NCI-H1417 (cell line): ENCODE data around the gene SBF2.
"Not testable (repeated sequence)": the region's sequence is repeated elsewhere in the genome, so short reads cannot be mapped to it uniquely, and the experiment has no call there.

Experiments used
- DNase-seq, 3 experiments: peaks; one replicate each; lab custom pipeline; 2025; lab: John Stamatoyannopoulos, UW

The SBF2 gene

DNA sequence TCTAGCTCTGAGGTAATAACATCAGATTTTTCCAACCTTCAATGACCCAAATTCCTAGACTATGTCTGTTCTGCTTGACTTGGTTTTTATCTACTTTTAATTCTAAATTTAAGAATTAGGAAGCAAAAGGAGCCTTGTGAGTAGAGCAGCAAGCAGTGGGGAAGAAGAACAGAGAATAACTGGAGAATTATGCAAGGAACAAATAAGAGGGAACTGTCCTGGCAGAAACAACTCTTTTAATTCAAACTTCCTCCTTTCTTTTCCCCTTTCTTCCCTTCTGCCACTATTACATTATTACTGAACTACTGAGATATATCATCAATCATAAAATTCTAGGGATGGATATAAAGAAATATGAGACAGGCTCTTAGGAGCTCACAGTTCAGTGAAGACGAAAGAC, 276.1 kb downstream of the SBF2 start:
- DNase-seq: no peak

DNA sequence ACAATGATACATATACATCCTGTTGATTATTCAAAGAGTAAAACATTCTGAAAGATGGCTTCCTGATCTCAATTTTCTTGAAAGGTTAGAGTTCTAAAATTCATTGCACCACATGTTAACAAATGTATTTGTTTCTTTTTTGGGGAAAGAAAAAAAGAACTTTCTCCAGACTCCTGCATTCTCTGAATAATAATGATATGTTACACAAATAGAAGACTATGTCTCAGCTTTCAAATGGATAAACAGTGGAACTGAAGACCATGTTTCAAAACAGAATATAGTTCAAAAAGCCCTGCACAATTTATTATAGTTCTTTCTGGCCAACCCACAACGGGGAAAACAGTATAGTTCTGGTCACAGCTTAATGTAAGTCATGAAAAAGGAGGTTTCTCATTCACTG, 277.0 kb downstream of the SBF2 start:
- DNase-seq: no peak

- no peak for DNase-seq
Observed at GRCh38 chr11:10012068-10012467, 282.0 kb downstream of the SBF2 start.

DNA sequence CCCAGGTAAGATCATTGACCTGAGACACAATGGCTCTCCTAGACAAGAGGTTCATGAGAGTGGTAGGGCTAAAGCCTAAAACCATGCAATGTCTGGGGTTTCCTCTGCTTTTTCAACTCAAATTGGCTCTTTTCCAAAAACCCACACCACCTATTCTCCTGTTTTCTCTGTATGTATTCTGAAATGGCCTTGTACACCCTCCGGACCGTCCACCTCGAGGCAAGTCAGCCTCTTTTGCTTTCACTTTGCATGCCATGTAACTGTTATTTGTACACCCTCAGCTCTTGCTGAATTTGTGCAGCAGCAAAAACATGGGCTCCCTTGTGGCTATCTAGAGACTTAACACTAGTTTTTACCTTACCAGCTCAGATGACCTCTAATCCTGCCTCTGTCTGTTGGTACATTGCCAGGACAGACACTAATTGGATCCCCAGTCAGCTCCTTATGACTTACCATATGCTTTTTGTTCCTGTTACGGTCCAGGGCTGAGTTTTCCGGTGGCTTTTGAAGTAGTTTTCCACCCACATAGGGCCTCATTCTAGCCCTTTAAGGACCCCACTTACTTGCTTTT, 288.0 kb downstream of the SBF2 start:
- DNase-seq: no peak

DNA sequence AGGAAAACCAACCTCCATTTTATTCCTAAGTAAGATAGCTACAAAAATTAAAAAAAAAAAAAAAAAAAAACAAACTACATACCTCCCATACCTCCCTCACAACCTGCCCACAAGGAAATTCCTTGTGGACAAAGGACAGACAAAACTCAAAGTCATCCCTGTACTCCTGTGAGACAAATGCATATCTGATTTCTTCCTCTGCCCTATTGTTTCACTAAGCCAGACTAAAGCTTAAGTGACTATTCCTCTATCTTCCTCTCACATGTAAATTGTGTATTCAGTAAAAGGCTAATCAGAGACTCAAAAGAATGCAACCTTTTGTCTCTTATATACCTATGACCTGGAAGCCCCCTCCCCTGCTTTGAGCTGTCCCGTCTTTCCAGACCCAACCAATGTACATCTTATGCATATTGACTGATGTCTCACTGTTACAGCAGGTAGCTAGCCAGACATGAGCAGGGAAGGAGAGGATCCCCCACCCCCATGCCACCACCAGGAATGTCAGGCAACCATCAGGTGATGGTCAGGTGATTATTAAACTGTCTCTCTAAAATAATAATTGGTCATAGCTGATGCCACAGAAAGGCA, 289.4 kb downstream of the SBF2 start:
- DNase-seq: no peak

DNA sequence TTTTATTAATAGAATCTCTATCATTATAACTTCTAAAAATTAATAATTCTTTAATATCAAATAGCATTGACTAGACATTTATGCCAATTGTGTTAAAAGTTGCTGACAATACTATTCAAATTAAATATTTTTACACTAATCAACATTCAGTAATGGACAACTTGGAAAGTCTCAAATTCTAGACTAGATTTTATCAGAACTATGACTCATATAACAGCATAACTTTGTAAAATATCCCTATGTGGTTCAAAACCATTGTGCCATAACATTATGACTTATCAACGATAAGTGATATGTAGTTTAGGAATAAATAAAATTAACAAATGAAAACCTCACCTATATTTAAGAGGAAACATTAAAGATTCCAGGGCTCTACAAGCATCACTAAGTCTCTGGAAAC, 291.8 kb downstream of the SBF2 start:
- no peak for DNase-seq

DNA sequence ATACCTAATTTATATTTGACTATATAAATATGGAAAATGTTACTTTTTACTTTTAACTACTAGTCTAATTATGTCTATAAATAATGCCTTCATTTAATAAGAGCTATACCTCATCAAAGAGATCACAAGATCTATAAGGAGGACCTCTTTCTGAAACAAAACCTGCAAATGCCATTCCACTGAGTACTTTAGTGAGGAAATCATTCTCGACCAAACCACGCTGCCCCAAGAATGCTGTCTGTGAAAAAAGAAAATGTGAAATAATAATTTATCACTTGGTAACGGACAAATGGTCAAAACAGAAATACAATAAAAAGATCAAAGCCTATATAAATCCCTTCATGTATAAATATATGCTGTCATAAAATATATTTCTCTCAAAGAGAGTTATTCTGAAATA, 301.7 kb downstream of the SBF2 start:
- no peak for DNase-seq

GRCh38 chr11:9990221-9990973, 303.6 kb downstream of the SBF2 start:
- no peak for DNase-seq

DNA sequence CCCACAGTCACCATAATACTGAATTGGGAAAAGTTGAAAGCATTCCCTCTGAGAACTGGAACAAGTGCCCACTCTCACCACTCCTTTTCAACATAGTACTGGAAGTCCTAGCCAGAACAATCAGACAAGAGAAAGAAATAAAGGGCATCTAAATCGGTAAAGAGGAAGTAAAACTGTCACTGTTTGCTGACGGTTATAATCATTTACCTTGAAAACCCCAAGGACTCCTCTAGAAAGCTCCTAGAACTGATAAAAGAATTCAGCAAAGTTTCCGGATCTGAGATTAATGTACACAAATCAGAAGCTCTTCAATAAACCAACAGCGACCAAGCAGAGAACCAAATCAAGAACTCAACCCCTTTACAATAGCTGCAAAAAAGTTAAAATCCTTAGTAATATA, 306.7 kb downstream of the SBF2 start:
- DNase-seq: not testable (repeated sequence)

DNA sequence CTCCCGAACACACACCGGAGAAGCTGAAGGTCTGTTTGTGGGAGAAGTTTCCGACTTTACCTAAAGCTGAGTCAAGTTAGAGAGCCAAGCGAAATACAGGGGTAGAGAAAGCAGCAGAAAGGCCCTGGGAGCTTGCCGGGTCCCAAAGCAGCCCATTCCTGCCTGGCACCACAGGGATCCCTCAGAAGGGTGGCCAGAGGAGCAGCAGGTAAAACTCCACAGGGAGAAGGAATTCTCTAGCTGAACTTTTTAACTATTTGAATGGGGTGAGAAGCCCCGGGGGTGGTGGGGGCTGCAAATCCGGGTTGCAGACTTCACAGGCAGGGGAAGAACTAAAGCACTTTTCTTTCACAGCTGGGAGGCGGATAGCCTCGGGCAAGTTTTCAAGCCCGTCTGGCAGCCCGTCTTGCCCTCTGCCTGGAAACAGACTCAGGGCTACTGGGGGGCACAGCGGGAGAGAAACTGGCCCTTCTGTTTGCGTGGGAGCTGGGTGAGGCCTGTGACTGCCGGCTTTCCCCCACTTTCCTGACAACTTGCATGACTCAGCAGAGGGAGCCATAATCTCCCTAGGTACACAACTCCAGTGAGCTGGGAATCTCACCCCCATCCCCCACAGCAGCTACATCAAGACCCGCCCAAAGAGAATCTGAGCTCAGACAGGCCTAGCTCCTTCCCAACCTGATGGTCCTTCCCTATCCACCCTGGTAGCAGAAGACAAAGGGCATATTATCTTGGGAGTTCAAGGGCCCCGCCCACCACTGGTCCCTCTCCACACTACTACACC, 311.0 kb downstream of the SBF2 start:
- DNase-seq: no peak

DNA sequence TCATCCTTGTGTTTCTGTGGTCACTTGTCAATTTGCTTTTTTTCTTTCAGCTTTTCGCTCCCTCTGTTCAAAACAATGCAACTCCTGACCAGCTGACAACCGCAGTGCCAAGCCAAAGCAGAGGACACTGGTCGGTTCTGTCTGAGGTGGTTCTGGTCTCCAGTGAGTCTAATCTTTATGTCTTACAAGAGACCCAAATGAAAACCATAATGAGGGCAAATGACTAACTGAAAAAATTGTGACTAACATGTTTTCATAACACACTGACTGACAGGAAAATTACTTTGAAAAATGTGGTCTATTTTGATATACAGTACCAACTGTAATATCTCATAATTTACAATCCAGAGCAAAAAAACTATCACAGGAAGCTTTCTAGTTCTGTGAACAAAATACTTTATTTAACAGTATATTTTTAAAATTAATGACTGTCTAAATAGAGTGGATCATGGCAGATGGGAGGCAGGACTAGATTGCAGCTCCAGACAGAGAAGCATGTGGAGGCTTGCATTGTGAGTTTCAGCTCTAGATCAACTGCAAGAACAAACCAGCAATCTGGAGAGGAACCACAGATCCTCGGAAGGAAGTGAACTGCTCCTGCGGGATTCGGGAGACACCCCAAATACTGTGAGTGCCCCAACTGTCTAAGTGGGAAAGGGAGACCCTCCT, 311.8 kb downstream of the SBF2 start:
- DNase-seq: no peak

GRCh38 chr11:9980931-9981330, 313.1 kb downstream of the SBF2 start:
- no peak for DNase-seq

DNA sequence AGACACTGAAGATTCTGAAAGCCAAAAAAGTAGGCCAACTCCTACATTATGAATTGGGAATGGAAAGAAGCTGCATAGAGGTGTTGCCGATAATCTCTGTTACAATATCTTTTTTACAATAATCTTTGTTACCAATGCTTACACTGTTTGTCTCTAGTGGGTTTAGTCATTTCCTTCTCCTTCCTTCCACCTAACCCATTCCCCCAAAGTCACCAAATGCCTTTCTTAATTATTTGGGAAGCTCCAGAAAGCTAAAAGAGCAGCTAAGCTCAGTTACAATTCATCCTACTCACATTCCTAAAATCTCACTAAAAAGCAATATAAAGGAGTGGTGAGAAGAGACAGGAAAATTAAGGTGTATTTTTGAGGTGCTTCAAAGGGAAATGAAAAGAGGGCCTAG, 316.5 kb downstream of the SBF2 start:
- no peak for DNase-seq

- DNase-seq: no peak
Observed at GRCh38 chr11:9974375-9974774, 319.6 kb downstream of the SBF2 start.

DNA sequence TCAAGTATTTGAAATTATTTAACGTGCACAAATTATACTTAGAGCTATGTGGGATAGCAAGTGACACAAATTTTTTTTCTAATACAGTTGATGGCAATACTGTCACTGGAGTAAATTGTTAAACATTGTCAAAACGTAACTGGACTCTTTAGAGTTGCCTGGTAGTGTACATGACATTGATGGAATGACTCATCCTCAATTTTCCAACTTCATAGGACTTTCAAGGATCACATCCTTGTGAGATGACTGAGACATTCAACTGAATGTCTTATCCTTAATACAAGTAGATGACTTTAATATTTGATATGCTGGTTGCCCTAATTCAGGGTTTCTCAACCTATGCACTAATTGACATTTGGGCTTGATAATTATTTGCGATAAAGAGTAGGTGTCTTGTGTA, 320.1 kb downstream of the SBF2 start:
- DNase-seq: no peak

DNA sequence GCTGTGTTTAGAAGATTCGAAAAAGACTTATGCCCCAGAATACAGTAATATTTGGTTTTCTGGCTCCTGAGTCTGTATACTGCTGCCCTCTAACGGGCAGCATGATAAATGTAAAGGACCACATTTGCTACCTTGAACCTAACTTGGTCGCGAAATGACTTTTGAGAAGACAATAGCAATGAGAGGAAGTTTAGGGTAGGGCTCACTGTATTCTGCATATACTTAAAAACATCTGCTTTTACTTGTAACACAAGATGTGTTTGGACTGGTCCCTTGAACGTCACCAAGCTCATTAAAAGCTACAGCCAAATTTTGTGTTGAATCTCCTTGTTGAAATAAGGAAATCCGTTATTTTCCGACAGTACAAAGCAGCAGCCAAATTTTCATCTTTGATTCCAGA, 321.0 kb downstream of the SBF2 start:
- DNase-seq: peak in 2 of 3 experiments; percentile 21 to 38

- no peak for DNase-seq
Observed at GRCh38 chr11:9971894-9972293, 322.1 kb downstream of the SBF2 start.

DNA sequence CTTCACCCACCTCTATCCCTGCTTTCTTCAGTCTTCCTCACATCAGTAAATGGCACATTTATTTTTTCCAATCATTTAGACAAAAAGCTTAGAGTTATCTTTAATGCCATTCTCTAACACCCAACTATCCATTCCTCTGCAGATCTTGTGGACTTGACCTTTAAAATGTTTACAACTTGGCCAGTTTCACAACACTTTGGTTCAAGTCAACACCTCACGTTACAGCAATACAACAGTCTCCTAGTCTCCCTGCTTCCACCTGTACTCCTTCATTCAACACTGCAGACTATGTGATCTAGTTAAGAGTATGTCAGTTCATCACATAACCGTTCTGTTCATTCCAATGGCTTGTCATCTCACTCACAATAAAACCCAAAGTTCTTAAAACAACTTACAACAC, 325.0 kb downstream of the SBF2 start:
- no peak for DNase-seq

DNA sequence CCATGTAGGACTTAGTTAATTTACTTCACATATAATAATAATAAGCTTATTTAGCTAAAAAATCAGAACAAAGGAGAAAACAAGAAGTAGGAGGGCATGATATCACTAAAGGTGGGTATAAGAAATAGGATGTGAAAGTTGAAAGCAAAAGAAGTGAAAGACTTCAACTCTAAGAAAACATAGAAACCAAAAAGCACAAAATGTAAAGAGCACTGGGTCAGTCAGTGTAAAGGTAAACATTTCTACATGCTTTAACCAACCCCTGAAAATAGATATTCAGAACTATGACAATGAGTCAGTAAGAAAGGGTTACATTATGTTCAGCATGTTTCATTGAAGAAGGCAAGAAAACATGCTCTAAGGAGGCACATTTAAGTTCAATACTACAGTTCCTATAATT, 331.3 kb downstream of the SBF2 start:
- no peak for DNase-seq

DNA sequence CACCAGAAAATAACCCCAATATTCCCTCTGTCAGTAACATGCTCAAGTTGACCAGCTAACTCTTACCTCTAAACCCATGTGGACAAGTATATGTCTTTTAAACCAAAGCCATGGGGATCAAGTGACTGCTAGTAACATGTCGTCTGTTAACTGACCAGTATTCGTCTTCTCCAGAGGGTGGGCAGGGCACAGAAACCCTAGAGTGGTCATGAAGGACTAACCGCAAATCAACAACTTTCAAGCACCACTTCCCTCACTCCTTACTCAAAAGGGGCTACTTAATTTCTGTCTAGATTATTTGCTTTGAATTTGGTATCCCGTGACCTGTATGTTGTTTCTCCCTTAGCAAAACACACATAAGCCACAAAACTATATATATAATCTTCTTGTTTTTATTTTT, 336.9 kb downstream of the SBF2 start:
- DNase-seq: peak in 1 of 3 experiments; percentile 28

DNA sequence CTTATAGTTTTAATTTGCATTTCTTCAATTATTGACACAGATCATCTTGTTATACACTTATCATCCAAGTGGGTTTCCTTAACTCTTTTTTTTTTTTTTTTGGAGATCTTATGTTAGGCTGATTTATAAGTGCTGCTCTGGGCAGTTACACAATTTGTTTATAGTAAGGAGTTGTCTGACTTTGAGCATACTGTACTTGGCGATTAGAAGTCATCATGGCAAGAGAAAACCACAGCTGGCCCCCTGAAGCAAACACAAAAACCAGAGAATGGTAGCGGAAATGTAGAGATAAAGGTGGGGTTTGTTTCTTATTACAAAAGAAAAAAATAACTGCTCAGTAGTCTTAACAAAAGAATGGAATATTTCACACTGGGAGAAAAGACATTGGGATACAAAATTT, 337.5 kb downstream of the SBF2 start:
- no peak for DNase-seq

GRCh38 chr11:9955391-9955790, 338.6 kb downstream of the SBF2 start:
- no peak for DNase-seq
